ENCODE results near the gene JAZF1.

JAZF1 gene

DNA sequence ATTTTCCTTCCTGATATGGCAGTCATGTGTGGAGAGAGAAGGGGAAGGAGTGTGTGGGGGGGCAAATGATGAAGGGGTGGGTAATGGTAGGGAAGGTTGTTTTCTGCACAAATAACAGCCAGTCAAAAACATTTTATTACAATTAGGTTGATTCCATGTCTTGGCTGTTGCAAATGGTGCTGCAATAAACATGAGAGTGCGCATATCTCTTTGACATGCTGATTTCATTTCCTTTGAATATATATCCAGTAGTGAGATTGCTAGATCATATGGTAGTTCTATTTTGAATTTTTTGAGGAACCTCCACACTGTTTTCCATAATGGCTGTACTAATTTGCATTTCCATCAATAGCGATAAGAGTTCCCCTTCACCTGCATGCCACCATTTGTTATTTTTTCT lies 10.6 kb upstream of the JAZF1 start:
- DNase-seq = no peak

GRCh38 chr7:28190077-28190710 lies 9.6 kb upstream of the JAZF1 start:
- no peak for DNase-seq

DNA sequence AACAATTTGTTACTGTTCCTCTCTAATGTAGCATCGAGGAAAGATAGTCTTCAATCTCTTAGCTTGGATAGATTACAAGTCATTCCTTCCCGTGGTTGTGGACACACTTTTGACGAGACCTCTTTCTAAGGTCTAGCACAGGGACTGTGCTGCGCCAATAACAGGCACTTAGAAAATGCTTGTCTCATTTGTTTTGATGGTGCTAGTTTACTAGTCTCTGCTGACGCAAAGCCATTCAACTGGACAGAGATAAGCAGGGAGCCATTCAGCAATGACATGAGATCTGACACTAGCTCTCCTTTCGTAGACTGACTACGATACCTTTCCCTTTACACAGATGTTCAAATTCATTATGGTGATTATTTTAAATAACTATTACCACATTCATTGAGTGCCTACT lies 6.4 kb upstream of the JAZF1 start:
- DNase-seq = no peak

DNA sequence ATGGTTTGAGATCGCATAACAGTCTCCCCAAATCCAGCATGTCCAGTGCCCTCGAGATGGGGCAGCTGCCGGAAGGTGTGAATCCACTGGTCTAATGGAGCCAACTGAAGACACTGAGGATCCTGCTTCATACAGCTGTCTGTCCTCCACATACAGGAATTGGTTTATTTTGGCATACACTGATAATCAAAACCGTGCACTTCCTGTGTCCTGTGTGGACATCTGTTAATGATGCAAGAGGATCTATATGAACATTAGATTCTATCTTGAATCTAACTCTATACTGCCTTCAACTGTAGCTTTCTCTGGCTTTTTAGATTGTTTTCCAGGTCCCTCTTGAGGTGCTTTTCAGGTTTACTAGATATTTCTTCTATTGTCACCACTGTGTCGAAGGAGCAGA lies 3.0 kb upstream of the JAZF1 start:
- DNase-seq = no peak

- no peak for DNase-seq
These were observed 1.5 kb upstream of the JAZF1 start for GRCh38 chr7:28182071-28182471.

DNA sequence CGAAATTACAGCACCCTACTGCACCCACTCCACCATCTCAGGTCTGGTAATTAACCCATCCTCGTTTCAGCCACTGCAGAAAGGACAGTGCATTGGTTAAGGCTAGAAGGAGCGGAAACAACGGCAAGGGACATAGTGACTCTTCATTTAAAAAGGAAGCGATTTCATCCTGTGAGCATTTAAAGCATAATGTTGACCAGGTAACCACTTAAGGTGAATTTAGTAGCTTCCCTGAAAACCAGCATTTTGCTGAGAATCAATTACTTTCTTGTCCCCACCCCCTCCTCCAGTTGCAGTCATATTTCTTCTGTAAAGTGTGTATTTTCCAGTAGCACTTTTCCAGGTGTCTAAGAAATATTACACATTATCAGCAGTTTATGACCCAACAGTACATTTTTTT lies 821 bp upstream of the JAZF1 start:
- no peak for DNase-seq

DNA sequence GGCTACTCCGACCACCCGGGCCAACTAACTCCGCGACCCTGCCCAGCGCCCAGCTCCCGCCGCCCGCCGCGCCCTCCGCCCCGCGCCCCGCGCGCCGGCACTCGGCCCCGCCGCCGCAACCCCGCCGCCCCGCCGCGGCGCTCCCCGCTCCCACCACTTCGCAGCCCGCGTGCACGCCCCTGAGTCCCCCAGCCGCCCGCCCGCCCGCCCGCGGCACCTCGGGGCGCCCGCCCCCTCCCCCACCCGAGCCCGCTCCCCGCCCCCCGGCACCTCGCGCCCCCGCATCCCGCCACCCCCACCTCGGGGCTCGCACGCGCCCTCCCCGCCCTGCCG lies 598 bp downstream of the JAZF1 start:
- DNase-seq = no peak

DNA sequence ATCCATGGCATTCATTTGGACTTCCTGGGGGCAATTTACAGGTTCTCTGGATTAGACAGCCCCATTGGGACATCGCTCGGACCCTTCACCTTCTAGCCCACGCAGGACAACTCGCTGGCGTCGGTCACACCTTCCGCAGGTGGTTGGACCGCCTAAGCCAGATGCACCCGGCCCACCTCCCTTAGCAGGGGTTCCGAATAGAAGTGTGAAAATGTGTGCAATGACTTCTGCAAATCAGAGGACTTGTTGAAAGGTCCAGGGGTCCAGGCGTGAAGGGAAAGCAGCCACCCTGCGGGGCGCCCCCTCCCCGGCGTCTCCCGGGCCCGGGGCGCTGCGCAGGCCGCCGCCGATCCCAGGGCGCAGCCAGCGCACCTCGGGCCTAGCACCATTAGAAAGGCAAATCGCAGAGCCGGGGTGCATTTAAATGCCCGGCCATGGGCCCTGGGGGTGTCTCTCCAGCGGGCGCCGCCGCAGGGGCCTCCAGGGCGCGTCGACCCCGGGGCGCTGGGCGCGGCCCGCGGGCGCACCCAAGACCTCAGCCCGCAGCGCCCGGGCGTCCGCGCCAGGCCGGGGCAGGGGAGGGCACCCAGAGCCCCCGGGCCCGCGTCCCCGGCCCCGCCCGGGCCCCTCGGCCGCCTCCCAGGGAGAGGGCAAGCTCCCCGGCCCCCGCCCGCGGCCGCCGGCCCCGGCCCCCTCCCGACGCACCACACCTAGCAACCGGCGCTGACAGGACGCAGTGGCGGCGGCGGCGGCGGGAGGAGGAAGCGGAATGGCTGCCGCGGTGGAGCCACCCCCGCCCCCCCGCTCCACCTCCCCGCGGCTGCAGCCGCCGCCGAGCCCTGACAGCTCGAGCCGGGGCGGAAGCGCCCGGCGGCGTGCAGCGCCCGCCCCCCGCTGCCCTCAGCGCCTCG lies 1.2 kb downstream of the JAZF1 start:
- DNase-seq = peak; percentile 68

DNA sequence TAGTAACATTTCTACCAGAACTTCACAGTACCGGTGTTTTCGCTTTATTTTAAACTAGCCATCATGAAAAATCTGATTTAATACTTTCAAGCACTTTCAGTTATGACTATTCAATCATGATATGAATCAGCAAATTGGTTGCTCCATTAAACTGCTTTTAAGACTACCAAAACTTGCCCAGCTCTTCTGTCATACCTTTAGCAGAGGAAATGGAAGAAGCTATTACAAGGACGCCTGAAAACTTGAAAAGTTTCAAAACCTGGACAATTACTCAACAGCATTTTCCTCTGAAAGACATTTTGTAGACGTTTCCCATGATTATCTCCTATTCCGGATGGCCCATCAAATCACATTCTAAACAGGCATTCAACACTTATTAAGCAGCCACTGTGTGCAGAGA lies 2.0 kb downstream of the JAZF1 start:
- peak; percentile 66 for DNase-seq

DNA sequence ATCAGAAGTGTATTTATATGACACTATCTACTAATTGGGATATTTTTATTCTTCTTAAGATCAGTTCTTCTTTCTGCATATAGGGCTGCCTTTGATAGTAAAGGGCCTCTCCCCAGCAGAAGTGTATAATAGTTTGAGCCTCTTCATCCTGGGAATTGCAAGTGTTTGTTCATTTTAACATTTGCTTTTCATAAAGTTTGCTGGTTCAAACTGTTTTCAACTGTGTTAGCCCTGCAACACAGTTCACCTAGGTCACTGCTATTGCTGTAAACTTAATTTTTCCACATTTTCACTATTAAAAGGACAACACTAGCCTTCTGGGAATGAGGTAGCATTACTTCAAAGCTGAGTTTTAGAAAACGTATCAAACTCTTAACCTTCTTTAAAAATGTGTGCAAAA lies 2.8 kb downstream of the JAZF1 start:
- no peak for DNase-seq

- no peak for DNase-seq
These were observed 4.0 kb downstream of the JAZF1 start for GRCh38 chr7:28176645-28177044.

GRCh38 chr7:28176174-28176573 lies 4.4 kb downstream of the JAZF1 start:
- DNase-seq = no peak

- DNase-seq = no peak
These were observed 5.5 kb downstream of the JAZF1 start for GRCh38 chr7:28174901-28175661.

- no peak for DNase-seq
These were observed 6.2 kb downstream of the JAZF1 start for GRCh38 chr7:28174442-28174841.

DNA sequence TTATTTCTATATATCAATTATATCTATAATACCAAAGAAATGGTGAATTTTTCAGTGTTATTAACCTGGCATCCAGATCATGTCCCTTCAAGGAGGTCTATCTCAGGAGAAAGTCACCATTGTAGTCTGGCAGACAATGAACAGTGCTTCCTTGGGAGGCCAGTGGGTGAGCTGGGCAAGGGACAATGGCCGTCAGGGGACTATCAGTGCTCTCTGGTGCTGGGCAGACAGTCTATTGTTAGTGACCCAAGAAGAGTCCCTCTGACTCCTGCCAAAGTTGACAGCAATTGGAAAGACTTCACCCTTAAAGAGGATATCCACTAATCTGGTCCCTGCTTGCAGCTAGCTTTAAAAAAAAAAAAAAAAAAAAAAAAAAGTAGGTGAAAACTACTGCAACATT lies 7.1 kb downstream of the JAZF1 start:
- no peak for DNase-seq

GRCh38 chr7:28172958-28173357 lies 7.6 kb downstream of the JAZF1 start:
- no peak for DNase-seq

- no peak for DNase-seq
These were observed 9.9 kb downstream of the JAZF1 start for GRCh38 chr7:28170701-28171100.

GRCh38 chr7:28169230-28169629 lies 11.4 kb downstream of the JAZF1 start:
- DNase-seq = no peak

DNA sequence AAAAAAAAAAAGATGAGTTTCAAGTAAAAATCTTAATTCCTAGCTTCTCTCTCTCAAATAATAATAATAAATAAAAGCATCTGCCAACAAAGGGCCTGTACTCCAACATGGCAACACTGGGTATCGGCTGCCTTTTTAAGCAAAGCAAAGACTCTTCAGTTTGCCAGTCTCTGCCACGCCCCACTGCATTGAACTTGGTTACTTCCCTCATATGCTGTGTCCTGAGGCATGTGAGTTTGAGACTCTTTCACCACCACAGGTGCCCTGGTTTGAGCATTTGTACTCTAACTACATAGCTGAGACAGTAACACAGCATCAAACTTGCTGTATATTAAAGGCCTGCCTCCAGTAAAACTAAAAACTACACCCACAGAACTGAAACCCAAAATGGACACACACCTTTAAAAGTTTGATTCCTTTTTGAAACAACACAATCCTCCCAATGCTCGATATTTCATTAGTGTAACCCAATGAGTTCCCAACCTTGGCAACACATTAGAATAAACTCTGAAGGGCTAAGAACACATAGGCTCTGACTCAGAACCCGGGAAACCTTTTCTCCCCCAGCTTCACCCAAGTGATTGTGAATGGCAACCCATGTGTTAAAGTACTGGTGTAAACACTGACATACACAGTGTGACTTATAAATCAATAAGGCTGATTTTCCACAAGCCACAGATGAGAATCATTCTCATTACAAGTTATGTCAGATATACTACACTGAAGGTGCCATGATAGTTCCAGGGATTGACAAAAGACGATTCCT lies 12.0 kb downstream of the JAZF1 start:
- DNase-seq = no peak

DNA sequence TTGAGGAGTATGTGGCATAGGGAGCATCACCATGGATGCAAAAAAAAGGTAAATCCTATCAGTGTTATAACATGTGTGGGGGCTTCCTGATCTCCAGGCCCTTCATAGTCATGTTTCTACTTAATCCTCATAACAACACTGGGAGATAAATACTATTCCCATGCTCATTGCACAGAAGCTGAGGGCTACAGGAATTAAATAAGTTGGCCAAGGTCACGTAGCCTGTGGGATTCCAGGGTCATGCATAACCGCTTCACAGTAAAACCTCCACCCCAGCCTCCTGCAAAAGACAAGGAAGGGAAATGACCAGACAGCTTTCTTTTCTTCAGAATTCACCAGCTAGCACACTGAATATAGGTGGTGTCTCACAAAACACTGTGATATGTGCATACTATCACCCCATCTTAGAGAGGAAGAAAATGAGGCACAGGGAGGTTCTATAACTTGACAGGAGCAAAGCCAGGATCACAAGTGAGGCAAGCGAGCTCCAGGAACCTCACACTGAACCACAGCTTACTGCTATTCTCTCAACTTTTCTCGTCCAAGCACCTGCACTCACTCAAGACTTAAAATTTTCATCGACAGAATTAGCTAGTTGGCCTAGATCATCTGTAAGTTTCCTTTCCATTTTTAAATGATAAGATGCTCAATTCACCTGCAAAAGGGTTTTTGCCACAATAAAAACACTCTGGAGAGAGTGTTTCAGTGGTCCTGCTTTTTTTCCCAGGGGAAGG lies 13.4 kb downstream of the JAZF1 start:
- no peak for DNase-seq

- no peak for DNase-seq
These were observed 14.3 kb downstream of the JAZF1 start for GRCh38 chr7:28165961-28166955.
